K562 treated with DMSO at 1 percent for 24 hours (cell line): ENCODE measurements around the gene TERT. TPM values are rescaled to one million over a fixed set of nuclear protein-coding genes. Genes with fewer than 3 reads are reported as not detected.

Experiments used
- total RNA-seq: library from RNA; unstranded; fragments of 300-600 nt; gene quantifications from 2 replicates; pipeline ENCODE4 v1.2.3, GENCODE V29; 2022; ENCODE audit warnings: low read depth; ENCODE audit not compliant: insufficient read depth

TERT gene
- not detected in 2 replicates for total RNA-seq

DNA sequence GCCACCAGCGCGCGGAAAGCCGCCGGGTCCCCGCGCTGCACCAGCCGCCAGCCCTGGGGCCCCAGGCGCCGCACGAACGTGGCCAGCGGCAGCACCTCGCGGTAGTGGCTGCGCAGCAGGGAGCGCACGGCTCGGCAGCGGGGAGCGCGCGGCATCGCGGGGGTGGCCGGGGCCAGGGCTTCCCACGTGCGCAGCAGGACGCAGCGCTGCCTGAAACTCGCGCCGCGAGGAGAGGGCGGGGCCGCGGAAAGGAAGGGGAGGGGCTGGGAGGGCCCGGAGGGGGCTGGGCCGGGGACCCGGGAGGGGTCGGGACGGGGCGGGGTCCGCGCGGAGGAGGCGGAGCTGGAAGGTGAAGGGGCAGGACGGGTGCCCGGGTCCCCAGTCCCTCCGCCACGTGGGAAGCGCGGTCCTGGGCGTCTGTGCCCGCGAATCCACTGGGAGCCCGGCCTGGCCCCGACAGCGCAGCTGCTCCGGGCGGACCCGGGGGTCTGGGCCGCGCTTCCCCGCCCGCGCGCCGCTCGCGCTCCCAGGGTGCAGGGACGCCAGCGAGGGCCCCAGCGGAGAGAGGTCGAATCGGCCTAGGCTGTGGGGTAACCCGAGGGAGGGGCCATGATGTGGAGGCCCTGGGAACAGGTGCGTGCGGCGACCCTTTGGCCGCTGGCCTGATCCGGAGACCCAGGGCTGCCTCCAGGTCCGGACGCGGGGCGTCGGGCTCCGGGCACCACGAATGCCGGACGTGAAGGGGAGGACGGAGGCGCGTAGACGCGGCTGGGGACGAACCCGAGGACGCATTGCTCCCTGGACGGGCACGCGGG lies at the start of gene TERT:
Gene TERT (minus strand): TSS at position 234 of the 815 bp plus-strand sequence. CDS start 79 bp downstream, at position 155.

GRCh38 chr5:1225081-1225480 lies 69.8 kb downstream of the TERT start, which contains the start of gene SLC6A18:
TSS of gene SLC6A18 (plus strand) at chr5:1225381. CDS start at chr5:1225478, 97 bp downstream.

Other genes starting within 250 kb of the TERT start
- 5.5 and 6.3 TPM in 2 replicates for gene SLC12A7, start 183.0 kb downstream of the TERT start, total RNA-seq
- gene SLC6A19, start 93.5 kb downstream of the TERT start, total RNA-seq = 0.29 and 0.68 TPM in 2 replicates
- not detected in 2 replicates for gene SLC6A18, start 69.7 kb downstream of the TERT start, total RNA-seq
- gene CLPTM1L, start 50.0 kb upstream of the TERT start, total RNA-seq = 132 TPM in 2 replicates
- not detected in 2 replicates for gene SLC6A3, start 150.4 kb upstream of the TERT start, total RNA-seq
- gene LPCAT1, start 228.9 kb upstream of the TERT start, total RNA-seq = 21.3 and 22.6 TPM in 2 replicates